Measurements from ENCODE around the gene DGUOK.

DGUOK gene

GRCh38 chr2:73999881-74000597 lies 73.4 kb downstream of the DGUOK start:
- no peak for FAIRE-seq

DNA sequence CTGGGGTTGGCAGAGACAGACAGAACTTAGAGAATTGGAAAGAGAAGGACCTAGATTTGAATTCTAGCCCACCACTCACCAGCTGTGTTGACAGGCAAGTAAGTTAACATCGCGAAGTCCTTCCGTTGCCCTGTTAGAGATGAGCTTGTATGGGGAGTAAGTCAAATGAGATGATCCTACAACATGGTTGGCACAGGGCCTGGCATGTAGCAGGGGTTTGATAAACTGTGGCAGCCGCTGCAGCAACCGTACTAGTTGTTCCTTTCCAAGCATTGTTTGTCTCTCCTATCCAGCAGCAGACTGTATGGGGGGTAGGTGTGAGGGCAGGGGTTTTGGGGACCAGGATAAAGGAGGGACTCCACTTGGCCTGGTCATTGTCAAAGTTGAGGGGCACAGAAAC lies 74.0 kb downstream of the DGUOK start:
- no peak for FAIRE-seq

GRCh38 chr2:74001121-74001520 lies 74.4 kb downstream of the DGUOK start:
- FAIRE-seq, result no peak

DNA sequence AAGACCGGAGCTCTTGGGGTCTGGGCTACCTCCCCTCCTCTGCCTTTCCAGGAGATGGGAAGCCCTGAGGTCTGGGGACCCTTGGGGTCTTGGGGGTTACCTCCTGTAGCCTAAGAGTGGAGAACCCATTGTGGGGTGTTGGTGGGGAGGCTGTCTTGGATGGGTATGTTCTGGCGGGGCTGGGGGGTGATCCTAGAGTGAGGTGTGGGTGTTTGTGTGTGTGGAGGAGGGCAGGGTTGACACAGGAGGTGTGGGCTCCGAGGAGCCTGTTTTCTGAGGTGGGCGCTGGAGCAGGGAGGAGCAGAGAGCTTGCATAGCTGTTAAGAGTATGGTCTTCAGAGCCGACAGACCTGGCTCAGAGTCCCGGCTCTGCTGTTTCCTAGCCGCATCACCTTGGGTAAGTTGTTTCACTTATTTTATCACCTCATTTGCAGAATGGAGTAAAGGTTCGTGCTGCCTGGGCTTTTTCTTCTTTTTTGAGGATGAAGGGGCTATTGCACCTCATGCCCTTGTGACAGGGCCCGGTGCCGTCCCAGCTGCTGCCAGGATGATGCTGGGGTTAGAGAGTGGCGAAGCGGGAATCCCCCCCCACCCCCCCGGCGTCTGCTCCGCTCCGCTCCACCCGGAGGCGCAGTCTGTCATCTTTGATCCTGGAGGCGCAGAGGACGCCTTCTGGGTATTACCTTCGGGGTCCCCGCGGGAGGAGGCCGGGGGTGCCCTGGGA lies 75.3 kb downstream of the DGUOK start:
- no peak for FAIRE-seq

DNA sequence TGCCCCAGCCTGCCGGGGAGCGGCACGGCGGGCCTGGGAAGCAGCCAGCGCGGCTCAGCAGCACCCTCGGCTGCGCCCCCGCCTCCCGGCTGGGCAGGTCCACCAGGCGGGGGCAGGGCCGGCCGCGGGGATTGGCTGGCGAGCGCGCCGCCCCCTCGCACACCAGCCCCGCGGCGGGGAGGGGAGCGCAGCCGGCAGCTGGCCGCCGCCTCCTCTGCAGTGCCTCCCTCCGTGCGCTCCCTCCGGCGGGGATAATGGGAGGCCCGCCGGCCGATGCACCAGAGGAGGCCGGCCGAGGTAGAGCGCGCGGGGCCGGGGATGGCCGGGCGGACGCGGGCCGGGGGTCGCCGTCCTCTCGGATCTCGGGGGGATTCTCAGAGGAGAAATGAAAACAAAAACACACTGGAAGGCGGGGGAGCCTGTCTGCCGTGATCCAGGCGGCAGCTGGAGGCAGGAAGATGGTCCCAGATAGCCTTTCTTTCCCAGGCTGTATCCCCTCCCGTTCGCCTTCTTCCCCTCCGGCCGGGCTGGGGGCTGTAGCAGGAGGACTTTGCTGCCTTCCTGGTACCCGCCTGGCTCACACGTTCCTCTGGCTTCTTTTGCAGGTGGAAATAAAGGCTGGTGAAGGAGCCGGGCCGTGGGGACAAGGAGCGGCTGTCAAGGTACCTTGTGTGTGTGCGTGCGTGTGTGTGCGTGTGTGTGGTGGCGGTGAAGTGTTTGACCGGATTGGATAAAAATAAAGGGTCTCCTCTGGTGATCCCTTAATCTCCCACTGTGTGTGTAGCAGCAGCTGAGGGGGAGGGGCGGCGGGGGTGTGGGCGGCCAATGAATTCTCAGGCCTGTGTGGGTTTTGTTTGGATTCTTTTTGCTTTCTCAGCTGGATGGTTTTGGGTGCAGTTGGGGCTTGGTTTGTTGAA lies 76.1 kb downstream of the DGUOK start:
- no peak for FAIRE-seq

DNA sequence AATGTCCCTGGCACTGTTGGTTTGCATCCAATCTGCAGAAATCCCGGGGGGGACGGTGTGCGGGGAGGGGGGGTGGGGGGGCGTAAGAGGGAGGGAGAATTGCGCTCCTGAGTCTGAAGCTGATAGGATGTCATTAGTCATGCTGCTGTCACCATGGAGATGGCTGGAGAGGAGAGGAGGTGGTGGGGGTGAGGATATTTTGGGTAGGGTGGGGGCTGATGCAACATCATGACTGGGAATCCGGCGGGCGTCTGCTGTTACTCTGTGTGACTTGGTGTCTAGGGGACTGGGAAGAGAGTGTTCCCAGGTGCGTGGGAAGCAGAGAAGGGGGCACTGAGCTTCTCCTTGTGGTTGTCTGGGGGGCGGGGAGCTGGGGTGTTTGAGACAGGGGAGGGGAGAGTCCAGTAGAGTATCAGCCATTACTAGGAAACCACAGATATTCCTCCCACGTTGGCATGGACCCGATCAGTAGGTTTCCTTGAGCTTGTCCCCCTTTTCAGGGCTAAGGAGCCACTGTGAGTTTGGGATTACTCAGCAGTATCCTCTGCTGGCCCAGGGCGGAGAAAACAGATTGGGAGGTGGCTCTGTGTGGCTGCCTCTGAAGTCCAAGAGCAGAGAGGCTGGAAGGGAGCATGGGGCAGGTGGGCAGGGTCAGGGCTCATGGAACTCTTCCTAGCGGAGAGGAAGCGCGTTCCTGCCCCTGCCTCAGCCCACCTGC lies 77.0 kb downstream of the DGUOK start:
- no peak for FAIRE-seq

DNA sequence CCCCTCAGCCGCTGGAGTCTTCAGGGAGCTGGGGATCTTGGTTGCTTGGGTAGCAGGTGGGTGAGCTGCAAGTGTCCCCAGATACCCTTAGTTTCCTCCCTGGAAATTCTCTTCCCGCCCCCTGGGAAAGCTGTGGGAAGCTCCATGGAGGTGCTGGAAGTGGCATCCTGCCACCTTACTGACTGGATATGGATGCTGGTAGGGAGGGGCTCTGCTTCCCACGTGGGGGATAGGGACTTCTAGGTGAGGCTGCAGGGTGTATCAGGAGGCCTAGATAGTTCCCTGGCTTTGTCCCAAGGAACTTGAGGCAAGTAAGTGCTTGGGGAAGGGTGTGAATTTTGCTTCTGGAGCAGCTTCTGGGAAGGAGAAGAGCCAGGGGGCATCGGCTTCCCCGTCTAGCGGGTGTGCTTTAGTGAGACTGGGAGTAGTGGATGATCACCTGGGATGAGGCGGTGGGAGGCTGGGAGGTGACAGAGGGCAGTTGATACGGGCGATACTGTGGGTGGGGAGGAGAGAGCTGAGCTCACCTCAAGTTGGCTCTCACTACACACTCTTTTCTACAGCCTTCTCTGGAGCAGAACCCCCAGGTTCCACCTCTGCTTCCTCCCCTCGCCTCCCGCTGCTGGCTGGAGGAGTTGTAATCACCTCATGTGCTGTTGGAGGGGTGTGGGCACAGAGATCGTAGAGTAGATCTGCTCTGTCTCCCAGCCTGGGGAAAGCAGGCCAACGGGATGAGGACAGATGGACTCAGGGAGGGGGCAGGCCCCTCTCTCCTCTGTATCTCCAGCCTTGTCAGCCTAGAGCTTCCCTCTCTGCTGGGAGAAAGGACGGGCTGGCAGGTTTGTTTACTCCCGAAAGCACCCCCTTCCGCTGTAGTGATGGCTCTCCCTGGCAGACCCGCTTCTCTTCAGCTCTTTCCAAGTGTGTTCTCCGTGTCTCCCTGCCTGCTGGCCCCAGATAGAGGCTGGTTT lies 77.8 kb downstream of the DGUOK start:
- no peak for FAIRE-seq

DNA sequence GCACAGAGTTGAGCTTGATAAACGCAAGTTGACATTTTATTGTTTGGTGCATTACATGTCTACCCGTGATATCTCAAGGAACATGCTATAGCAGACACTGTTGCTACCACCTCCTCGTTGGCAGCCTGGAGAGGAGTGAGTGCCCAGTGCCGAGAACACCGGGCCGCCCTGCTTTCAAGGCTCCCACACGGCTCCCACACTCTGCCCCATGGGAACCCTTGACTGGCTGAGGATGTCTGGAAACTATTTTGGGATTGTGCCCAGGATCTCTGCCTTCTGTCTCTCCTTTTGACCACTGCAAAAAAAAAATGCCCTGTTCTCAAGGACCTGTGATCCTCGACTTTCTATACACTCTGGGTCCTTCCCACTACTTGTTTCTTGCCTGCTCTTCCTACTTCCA lies 79.1 kb downstream of the DGUOK start:
- no peak for FAIRE-seq

GRCh38 chr2:74006459-74006858 lies 79.8 kb downstream of the DGUOK start:
- FAIRE-seq, result no peak

DNA sequence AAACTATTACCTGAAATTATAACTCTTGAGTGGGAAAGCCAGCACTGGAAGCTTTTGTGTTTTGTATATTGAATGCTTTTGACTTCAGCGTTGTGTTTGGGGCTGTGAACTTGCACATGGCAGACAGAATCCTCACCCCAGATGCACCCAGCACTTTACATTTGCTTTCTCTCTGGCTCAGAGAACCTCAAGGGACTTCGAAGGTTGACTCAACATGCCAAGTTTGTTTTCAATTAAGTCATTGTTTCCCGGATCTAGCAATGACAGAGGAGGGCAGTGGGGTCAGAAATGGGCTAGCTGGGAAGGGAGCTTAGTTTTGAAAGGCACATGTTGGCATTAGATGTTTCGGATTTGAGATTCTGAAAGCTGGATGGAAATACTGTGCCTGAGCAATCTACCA lies 80.4 kb downstream of the DGUOK start:
- FAIRE-seq, result no peak

DNA sequence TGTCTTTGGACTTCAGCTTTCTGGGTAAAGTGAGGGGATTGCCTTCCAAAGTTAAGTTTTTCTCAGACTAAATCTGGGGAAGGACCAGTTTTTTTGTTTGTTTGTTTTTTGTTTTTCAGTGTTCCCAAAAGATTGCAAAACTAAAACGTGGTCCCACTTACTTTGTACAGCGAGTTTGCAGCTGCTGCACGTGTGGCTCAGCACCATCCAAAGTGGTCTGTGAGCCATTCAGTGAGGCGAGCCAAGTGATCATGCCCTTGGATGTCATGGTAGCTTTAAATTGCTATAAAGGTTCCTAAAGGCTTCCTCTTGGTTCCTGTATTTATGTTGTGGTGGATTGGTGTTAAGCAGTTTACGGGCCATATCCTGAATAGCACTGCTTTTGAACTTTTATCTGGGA lies 81.0 kb downstream of the DGUOK start:
- no peak for FAIRE-seq
